GM10847 (cell line): ENCODE measurements around the gene SOX6.

Experiments used
- POLR2A ChIP-seq: IDR thresholded peaks from 2 replicates; pipeline ENCODE4 v1.6.1; 2011; ENCODE audit not compliant: insufficient read length; ENCODE audit errors: extremely low read depth

The SOX6 gene

DNA sequence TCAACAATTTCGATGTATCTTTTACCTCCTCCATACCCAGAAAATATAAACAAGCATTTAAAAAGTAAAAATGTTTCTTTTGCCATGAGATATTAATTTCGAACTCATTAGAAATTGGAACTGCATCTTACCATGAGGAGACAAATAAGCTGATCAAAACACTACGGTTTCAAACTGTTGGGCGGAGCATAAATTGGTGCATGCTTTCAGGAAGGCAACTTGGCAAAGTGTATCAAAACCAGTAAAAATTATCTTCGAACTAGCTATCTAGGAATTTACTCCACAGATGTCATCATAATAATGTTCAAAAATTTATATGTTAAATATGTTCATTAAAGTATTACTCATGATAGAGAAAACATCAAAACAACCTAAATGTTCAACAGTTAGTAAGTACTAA is 21.4 kb upstream of the SOX6 start:
- no peak for TF ChIP-seq POLR2A

DNA sequence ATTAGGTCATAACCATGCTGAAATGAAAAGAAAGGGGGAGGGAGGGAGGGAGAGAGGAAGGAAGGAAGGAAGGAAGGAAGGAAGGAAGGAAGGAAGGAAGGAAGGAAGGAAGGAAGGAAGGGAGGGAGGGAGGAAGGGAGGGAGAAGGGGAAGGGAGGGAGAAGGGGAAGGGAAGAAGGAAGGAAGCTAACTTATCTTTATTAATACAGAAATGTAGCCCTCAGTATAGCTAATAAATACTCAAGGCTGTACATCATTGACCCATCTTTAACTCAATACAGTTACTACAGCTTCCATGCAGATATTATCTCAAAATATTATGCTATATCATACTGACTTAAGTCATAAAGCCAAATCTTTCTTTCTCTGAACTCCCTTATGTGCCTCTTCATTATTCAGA is 17.4 kb upstream of the SOX6 start:
- no peak for TF ChIP-seq POLR2A

DNA sequence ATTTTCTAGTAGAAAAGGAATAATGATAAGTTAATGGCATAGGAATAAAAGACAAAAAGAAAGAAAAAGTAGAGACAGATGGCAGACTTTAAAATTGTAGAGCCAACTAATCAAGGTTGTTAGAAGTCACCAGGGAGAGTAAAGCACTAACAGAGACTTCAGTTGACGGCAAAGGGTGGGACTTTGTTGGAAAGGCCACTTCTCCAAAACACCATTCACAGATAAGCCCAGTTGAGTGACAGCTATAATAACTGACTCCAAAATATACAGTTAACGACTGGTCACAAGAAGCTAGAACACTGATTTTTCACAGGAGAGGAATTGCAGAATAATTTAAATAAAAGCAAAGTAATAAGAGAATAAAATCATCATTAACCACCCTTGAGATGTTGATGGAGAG is 16.0 kb upstream of the SOX6 start:
- no peak for TF ChIP-seq POLR2A

DNA sequence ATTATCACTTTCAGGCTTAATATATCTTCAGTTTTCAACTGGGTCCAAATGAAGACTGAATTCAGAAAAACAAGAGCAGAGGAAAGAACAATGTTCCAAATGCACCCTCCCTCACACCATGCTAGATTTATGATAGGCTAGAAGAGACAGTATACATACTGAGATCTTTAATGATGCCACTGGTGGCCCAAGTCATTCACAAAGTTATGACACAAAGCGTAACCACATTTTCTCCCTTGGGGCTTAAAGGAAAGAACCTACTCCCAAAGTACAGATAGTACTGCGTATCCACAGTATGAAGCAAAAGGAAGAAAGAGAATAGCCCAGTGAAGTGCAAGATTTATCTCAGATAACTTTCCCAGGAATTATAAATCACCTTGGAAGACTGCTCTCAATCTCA is 10.9 kb upstream of the SOX6 start:
- no peak for TF ChIP-seq POLR2A

DNA sequence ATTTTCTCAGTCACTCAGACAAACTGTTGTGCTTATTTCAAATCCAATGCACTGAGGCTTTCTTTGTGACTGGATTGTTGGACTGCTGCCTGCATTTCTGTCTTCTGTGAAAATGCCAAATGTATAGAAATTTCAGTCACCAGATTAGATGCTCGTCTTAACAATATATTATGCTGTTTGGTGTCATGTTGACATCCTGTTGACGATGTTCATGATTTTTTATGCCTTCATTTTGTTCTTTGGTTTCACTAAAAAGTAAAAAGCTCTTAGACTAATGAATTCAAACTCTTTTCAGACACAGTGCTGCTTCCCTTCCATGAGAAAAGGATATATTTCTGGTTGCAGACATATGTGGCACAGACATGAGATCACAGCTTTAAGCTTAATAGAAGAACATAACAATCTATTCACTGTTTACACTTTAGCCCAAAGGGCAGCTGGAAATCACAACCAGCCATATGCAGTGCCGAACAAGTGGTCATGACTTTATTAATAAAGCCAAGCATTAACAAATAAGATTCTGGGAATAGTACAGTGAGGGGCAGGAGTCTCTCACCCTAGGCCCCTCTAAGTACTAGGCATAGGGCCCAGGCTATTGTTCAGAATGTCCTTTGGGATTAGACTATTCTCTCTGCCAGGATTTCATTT is 9.4 kb upstream of the SOX6 start:
- no peak for TF ChIP-seq POLR2A

DNA sequence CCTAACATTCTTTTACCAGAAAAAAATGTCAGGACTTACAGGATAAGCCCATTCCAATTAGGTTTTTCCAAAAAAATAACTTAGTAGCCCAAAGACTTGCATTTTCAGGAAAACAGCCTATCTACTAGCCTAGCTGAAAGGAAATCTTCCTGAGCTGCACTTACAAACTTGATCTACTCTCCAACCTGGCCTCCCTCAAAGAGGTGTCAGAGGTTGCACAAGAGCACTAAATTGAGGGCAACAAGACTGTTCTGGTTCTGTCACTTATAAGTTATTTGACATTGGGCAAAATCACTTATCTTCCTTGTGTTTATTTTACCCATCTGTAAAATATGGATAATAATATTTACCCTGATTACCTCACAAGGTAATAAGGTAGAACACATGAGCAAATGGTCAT is 7.9 kb upstream of the SOX6 start:
- TF ChIP-seq POLR2A = no peak

DNA sequence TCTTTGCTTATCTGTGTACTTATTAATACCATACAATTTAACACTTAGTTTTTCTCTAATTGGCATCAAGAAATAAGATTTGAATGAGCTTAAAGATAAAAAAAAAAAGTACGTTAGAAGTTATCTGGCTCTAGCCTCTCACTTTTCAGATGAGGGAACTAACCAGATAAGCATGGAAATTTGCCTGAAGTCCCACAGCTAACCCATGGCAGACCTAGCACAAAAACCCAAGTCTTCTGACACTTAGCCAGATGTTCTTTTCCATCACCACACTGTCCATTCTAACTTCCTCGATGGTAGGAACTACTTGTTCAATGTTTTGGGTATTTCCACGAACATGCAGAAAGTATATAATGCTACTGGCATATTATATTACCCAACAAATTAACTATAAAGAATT is 7.4 kb upstream of the SOX6 start:
- no peak for TF ChIP-seq POLR2A

DNA sequence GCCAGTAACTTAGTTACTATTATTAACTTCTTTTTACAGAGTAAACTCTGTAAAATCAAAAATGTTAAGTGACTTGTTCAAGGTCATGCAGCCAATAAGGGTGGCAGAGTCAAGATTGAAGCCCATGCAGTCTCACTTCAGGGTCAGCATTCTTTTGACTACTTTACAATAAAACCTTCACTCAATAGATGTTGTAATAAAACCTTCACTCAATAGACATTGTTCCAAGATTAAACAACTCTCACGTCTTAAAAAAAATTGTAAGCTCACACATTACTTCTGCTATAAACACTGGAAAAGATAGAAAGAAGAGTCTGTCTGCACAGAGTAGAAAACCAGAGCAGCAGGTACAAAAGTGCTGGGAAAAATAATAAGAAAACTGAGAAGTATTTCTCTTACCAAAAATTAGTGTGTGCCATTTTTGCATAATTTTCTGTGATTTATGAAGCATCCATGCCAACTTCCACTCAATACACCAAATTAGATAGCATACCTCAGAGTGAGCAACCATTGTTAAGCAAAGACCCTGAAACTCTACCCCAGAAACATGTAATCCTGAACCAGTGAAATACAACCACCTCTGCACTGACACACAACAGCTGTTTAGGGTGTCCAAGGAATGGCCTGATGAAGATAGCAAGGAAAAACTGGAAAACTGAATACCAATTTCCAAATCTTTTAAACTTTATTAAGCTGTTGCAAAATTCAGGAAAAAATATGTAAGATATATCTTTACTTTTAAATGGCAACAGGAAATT is 4.9 kb upstream of the SOX6 start:
- no peak for TF ChIP-seq POLR2A

DNA sequence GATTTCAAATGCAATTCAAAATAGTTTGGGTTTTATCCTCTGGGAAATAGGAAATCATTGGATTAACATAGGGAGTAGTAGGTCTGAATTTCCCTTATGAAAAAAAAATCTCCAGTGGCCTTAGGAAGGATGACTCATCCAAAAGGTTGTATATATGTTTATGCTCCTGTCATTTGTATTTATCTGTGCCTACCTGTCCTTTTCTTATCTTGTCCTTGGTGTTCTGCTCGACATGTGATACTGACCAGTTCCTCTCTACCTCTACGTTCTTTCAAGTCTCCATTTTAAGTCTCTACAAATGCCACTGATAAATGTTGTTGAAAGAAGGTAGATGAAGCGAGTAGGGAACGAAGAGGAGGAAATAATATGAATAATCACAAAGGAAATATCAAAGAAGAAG is 3.0 kb upstream of the SOX6 start:
- TF ChIP-seq POLR2A = no peak

DNA sequence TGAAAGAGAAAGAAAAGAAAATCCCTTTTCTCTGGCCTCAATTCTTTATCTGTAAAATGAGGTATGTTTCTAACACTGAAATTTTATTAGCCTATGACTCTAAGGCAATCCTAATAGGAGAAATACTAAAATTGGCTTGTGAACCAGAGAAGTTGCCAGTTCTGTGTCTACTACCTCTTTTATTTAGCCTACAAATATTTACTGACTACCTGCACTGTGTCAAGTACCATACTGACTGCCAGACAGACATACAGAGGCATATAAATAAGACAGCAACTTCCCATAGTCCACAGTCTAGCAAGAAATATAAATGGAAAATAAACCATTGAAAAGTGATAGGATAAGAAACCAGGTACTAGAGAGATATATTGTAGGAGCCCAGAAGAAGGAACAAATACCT is 2.4 kb upstream of the SOX6 start:
- TF ChIP-seq POLR2A = no peak

DNA sequence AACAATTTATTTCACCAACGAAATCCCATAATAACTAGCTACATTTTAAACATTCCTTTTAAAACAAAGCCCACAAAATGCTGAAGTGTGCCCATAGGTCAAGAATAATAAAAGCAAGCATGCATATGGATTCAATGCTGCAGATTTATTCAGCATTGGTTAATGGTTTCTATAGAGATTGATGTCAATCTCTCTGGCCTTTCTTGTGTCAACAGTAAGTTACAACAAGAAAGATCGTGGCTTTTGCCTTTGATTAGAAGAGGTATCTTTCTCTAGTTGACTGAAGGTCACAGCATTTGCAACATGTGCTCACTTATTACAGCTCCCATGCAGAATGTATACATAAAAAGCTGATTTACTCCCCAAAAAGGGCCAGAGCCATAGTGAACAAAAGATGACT is 1.4 kb upstream of the SOX6 start:
- no peak for TF ChIP-seq POLR2A

DNA sequence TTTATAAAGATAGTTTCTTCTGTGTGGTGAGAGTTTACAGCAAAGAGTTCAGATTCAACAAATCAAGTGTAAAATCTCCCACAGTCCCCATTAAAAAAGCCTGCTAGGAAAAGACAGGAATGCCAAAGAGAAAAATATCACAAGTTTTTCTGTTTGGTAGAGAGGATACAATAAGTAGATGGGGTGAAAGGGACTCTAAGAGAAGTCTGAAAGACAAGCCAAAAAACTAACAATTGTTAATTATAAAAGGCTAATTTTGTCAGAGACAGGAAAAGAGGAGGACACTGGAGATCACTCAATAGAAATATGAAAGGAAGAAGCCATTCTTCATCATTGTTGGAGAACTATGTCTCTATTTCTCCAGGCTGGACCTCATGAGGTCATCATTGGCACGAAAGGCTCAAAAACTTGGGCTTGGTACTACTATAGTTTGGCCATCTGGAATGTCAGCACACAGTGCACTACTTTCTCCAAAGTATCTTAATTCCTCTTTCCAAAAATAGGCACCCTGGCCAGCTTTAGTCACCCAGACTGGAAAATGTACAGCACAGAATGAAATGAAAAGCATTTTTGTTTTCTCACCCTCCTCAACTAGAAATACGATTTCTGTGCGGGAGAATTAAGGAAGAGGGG is 531 bp upstream of the SOX6 start:
- no peak for TF ChIP-seq POLR2A

DNA sequence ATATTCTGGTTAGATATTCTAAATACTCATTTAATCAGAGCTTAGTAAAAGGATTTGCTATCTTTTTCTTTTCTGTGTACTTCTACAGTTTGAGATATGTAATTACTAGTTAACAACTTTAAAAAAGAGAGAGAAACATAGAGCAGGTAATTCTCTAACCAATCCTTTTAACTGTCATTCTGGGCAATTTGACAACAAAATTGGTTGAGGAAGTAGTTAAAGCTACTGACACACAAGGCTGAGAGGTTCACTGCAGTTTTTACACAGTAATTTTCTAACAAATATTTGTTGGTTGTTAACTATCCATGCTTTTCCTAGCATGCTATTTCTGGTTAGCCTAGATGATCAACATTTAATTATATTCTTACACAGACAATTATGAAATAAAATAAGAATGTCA is 3.6 kb downstream of the SOX6 start:
- no peak for TF ChIP-seq POLR2A

DNA sequence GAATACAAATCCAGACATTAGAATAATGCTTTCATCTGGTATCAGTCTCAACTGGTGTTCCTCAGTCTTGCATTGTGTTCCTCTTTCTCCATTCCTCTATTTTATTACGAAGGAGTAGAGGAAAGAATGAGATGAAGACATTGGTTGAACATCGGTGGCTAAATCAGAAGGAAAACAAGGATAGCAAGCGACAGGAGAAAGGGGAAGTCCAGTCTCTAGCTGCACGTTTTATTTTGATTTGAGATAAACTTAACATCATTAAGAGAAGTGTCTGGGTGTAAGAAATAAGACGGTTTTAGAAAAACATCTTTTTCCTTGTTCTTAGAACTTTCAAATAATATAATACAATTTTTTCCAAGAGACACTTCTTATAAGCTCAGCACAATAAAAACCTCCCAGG is 6.2 kb downstream of the SOX6 start:
- no peak for TF ChIP-seq POLR2A

DNA sequence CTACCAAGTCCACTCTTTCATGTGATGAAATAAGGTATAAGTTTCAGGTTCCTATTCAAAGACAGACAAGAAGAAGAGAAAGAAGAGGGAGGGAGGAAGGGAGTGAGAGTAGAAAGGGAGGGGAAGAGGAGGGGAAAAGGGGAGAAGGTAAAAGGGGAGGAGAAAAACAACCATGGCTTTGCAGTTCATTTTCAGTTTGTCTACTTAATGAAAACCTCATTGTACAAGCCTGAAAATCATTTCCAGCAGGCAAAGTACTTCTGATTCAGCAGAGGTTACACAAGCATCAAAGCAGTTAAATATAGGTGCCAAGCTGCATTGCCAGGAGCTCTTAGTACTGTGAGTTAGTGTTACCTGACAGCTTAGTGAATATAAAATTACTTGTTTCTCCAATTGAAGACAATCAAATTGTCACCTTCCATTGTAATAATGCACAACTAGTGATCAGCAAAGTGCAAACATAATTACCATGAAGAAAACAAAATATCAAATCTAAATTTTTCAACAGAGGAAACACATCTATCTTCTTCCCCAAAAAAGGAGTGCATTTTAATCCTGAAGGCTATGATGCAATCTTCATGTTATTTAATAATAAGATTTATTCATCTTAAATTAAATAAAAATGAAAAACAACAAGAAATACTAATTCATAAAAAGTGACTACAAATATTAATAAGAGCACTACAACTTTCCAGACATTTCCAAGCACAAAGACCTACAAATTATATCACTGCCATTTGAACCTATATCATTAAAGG is 8.2 kb downstream of the SOX6 start:
- no peak for TF ChIP-seq POLR2A

DNA sequence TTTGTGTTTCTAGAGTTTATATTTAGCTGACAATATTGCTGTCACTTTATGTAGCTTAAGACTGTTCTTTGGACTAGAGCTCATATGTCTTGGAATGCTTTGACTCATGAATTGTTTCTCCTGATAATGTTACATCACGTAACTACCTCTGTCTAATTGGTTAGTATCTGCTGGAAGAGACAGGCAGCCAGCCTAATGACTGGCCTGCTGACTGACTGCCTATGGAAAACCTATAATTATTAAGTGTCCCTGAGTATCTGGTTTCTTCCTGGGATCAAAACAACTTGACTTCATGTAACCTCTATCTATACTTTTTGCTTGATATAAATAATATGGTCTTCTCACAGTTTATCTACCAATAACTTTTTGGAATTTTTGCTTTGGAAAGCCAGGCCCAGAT is 9.4 kb downstream of the SOX6 start:
- TF ChIP-seq POLR2A = no peak
